GM19455 (cell line): Measurements from ENCODE around the gene GLI1.
"Not testable (repeated sequence)": the region's sequence is repeated elsewhere in the genome, so short reads cannot be mapped to it uniquely, and the experiment has no call there.

ENCODE experiments used
- ATAC-seq: cut with Tn5 transposase; IDR thresholded peaks from one replicate; pipeline ENCODE4 v1.9.1; 2021; ENCODE audit not compliant: unreplicated experiment

The GLI1 gene

DNA sequence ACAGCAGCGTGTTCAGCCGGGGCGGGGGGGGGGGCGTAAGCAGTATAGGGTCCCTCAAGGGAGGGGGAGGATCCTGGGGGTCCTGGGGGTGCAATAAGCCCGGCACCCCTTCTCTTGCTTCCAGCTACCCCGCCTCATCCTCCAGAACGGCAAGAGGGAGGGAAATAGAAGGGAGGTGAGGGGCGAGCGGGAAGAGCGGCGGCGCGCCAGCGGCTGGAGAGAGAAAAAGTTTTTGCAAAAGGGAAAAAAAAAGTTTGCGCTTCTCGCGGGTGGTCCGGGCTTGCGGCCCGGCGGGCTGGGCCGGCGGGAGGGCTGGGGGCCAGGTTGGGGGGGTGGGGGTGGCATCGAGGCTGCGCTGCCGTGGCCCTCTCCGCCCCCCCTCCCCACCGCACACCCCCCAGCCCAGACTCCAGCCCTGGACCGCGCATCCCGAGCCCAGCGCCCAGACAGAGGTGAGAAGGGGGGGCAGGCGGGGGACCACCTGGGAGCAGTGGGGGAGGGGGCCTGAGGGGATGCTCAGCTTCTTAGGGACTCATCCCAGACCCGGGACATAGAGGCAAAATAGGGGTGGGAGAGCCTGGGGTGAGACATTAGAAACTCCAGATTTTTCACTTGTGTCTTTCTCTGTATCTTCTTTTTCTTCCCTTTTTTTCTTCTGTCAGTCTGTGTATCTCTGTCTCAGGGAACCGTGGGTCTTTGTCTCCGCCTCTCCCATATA, at the start of gene GLI1:
Gene GLI1, plus strand, starts transcription at position 36 of the 718 bp plus-strand sequence. CDS start 3,907 bp downstream, outside the sequence.
- no peak for ATAC-seq

- ATAC-seq, result no peak
Observed at GRCh38 chr12:57410534-57410933, 49.1 kb upstream of the GLI1 start.

- not testable (repeated sequence) for ATAC-seq
Observed at GRCh38 chr12:57414160-57414559, 45.4 kb upstream of the GLI1 start.

GRCh38 chr12:57415088-57415487, 44.5 kb upstream of the GLI1 start:
- no peak for ATAC-seq

- no peak for ATAC-seq
Observed at GRCh38 chr12:57416039-57416996, 43.3 kb upstream of the GLI1 start.

DNA sequence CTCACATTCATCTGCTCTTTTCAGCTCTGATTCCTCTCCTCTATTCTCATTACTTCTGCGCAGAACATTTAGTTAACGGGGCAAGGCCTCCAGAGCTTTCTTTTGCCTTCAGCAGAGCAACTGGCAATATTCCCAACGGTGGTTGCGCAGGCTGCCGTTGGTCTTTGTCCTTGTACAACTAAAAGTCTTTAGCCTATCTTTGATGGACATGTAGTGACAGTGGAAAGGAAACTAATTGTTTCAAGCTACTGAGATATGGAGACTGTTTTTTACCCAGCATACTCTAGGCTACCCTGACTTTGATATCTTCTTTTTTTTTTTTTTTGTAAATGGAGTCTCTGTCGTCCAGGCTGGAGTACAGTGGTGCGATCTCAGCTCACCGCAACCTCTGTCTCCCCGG, 41.3 kb upstream of the GLI1 start:
- no peak for ATAC-seq

GRCh38 chr12:57419495-57419894, 40.1 kb upstream of the GLI1 start:
- ATAC-seq, result no peak

DNA sequence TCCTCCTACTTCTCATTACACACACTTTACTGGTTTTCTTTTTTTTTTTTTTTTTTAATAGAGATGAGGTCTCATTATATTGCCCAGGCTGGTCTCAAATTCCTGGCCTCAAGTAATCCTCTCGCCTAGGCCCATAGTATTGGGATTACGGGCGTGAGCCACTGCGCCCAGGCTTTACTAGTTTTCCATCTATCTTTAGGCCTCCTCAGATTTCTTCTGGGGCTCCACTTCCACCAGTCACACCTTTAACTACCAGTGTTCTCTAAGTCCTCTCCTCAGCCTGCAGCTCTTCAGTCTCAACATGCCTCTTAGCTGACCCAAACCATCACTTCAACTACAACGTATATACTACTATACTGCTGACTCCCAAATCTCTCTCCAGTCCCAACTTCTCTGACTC, 39.1 kb upstream of the GLI1 start:
- ATAC-seq, result no peak

DNA sequence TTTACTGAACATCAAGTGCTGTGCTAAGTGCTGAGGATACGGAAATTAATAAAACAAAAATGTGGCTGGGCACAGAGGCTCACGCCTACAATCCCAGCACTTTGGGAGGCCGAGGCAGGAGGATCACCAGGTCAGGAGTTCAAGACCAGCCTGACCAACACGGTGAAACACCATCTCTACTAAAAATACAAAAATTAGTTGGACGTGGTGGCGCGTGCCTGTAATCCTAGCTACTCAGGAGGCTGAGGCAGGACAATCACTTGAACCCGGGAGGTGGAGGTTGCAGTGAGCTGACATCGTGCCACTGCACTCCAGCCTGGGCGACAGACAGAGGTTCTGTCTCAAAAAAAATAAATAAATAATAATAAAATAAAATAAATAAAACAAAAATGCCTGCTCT, 32.6 kb upstream of the GLI1 start:
- ATAC-seq, result not testable (repeated sequence)

DNA sequence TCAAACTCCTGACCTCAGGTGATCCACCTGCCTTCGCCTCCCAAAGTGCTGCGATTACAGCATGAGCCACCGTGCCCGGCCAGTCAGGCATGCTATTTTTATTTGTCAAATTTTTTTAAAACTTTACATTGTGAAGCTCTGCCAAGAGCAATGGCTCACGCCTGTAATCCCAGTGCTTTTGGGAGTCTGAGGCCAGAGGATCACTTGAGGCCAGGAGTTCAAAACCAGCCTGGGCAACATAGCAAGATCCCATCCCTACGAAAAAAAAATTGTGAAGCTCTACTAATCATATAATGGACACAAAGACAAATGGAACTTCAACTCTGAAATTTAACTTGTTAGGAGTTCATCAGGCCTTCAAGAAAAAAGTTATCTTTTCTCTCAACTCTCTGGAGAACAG, 30.6 kb upstream of the GLI1 start:
- no peak for ATAC-seq

GRCh38 chr12:57429473-57430111, 30.0 kb upstream of the GLI1 start:
- no peak for ATAC-seq

- ATAC-seq, result peak; percentile 46
Observed at GRCh38 chr12:57430112-57430930, 29.3 kb upstream of the GLI1 start.

DNA sequence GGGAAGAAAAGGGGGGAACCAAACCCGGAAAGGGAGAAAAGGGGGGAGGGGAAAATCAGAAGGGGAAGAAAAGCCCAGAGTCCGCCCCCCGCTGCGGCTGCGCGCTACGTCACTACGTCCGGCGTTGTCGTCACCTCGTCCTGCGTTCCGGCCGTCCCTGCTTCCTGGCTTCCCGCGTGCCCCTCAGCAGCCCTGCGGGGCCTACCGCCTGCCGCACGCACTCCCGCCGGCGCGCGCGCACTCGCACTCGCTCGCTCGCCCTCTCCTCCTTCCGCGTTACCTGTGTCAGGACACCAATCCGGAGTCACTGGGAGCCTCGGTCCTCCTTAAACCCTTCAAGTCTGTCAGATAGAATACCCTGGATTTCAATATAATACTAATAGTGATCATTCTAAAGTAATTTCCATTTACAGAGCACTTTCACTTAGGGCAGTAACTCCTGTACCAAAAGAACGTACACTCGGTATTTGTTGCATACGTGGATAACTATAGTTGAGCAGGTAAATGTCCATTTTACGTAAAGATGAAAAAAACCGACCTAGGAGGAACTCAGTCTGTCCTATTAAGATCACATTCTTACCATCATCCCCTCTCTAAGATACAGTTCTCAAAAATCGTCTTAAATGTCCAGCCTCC, 28.5 kb upstream of the GLI1 start, which contains the start of gene R3HDM2:
Gene R3HDM2, minus strand, starts transcription at position 113 of the 636 bp plus-strand sequence. CDS start 120,615 bp downstream, outside the sequence.
- ATAC-seq, result peak; percentile 92

- no peak for ATAC-seq
Observed at GRCh38 chr12:57431654-57432188, 27.9 kb upstream of the GLI1 start.

GRCh38 chr12:57433370-57433769, 26.2 kb upstream of the GLI1 start:
- no peak for ATAC-seq

DNA sequence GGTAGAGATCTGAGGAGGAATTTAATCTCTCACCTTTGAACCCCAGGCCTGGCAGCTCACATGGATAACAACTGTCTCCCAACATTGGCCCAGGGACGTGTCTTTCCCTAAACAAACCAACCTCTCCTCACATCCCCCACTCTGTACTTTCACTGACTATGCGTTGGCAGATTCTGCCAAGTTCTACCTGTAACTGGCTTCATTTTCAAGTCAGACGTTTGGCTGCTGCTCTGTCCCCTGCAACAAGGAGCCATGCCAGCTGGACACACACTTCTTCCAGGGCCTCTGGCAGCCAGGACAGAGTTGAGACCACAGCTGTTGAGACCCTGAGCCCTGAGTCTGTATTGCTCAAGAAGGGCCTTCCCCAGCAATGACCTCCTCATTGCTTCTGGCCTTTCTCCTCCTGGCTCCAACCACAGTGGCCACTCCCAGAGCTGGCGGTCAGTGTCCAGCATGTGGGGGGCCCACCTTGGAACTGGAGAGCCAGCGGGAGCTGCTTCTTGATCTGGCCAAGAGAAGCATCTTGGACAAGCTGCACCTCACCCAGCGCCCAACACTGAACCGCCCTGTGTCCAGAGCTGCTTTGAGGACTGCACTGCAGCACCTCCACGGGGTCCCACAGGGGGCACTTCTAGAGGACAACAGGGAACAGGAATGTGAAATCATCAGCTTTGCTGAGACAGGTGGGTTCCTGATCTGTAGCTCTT, 24.9 kb upstream of the GLI1 start, which contains the start of gene INHBC:
Gene INHBC, plus strand, starts transcription at position 268 of the 707 bp plus-strand sequence. Its CDS starts 103 bp downstream, at position 371.
- no peak for ATAC-seq

DNA sequence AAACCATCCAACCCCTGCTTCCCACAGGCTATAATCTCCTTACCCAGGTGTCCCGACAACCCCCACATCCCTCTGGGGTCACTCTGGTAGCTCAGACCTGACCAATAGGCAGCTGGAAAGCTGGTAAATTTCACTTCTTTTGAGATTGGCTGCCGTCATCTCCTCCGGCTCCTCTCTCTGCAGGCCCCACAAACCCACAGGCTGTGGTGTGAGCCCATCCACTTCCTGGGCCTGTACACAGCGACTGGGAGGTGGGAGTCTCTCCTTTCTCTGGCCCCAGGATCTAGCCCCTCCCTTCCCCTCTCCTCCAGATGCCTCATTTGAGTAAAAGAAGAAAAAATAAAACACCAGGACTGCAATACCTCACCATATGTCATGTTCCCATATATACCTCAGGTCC, 24.3 kb upstream of the GLI1 start:
- ATAC-seq, result no peak

GRCh38 chr12:57438400-57438799, 21.2 kb upstream of the GLI1 start:
- no peak for ATAC-seq

DNA sequence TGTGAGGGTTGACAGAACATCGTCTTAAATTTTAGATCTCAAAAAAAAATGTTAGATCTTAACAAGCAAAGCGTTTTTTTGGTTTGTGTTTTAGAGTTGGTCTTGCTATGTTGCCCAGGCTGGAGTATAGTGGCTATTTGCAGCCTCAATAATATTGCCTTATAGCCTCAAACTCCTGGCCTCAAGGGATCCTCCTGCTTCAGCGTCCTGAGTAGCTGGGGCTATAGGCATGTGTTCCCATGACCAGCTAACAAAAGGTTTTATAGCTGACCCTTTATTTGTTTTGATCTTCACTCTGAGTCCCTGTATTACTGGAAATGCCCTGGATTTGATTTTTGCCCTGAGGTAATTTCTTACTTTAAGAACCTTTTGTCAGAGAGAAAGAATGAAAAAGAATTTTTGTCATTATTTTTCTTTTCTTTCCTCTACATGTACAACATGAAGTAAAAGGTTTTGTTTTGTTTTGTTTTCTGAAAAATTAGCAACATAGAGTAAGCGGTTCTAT, 19.8 kb upstream of the GLI1 start:
- ATAC-seq, result no peak
